Urinary bladder (tissue), 4 donors: Measurements from ENCODE around the gene PRR12. TPM values are rescaled to one million over a fixed set of nuclear protein-coding genes. Genes with fewer than 3 reads are reported as not detected.
"Not testable (repeated sequence)": the region's sequence is repeated elsewhere in the genome, so short reads cannot be mapped to it uniquely, and the experiment has no call there.

Source experiments
- DNase-seq: peaks from one replicate; pipeline ENCODE4 v3.0.0-alpha.2; 2015; ENCODE audit errors: extremely low spot score
- H3K27ac ChIP-seq: one replicate; pipeline ENCODE4 v1.5.1; 2013; ENCODE audit warnings: low read depth, mild to moderate bottlenecking, moderate library complexity
- H3K36me3 ChIP-seq: one replicate; pipeline ENCODE4 v1.6.1; 2013; ENCODE audit warnings: mild to moderate bottlenecking, moderate library complexity; ENCODE audit not compliant: insufficient read depth
- H3K4me1 ChIP-seq: one replicate; pipeline ENCODE4 v1.6.1; 2013; ENCODE audit warnings: mild to moderate bottlenecking, moderate library complexity; ENCODE audit not compliant: insufficient read depth
- H3K4me3 ChIP-seq: one replicate; pipeline ENCODE4 v1.5.1; 2013; ENCODE audit warnings: low read depth, low read length
- WGBS: extraction: QIAGEN DNeasy Blood & Tissue Kit; methylation state at CpG from one replicate; pipeline ENCODE4 v1.1.7; 2013; 5-methylcytosine and 5-hydroxymethylcytosine counted together
- polyA plus RNA-seq: library from polyadenylated mRNA; stranded (reverse); fragments of 200-250 nt; gene quantifications from one replicate; pipeline ENCODE4 v1.2.3, GENCODE V29; 2013
- total RNA-seq: library from RNA; depleted of rRNA; stranded (reverse); fragments of >200 nt; gene quantifications from one replicate; pipeline ENCODE4 v1.2.3, GENCODE V29; 2014
- donor health status: healthy with polysubstance abuse.
- donor health status: healthy.

The PRR12 gene
- total and polyA plus RNA-seq, 2 donors, result 4.2 to 20.3 TPM

GRCh38 chr19:49602806-49603205 lies 11.8 kb downstream of the PRR12 start:
- WGBS, result 97% methylated on average over 2 of the region's 2 CpGs
- H3K36me3 ChIP-seq, result peaks cover 7% of the 10 kb centered on the region

GRCh38 chr19:49605605-49606004 lies 14.6 kb downstream of the PRR12 start:
- Histone ChIP-seq H3K4me1 (no peaks in the 10 kb centered on the region), H3K27ac (no peak overlapping the region), H3K36me3 (peaks cover 7% of the 10 kb centered on the region), H3K4me3 (no peak overlapping the region)
- no peak for DNase-seq
- 88% methylated on average over 7 of the region's 7 CpGs for WGBS

More at GRCh38 chr19:49602806-49603205, 11.8 kb downstream of the PRR12 start:
- no peaks in the 10 kb centered on the region for H3K4me1 ChIP-seq
- no peak overlapping the region for H3K27ac ChIP-seq
- H3K4me3 ChIP-seq, result no peak overlapping the region
- DNase-seq, result no peak

GRCh38 chr19:49609499-49610092 lies 18.6 kb downstream of the PRR12 start:
- H3K4me1 ChIP-seq, result no peaks in the 10 kb centered on the region
- no peak for DNase-seq
- peaks cover 3% of the 10 kb centered on the region for H3K36me3 ChIP-seq
- H3K27ac ChIP-seq, result no peak overlapping the region
- H3K4me3 ChIP-seq, result no peak overlapping the region
- WGBS, result 96% methylated on average over 12 of the region's 12 CpGs

GRCh38 chr19:49613374-49613773 lies 22.4 kb downstream of the PRR12 start:
- Histone ChIP-seq H3K27ac (no peak overlapping the region), H3K36me3 (no peaks in the 10 kb centered on the region), H3K4me1 (no peaks in the 10 kb centered on the region), H3K4me3 (no peak overlapping the region)
- 80% methylated on average over 4 of the region's 4 CpGs for WGBS
- DNase-seq, result no peak

GRCh38 chr19:49614096-49614833 lies 23.3 kb downstream of the PRR12 start:
- 79% methylated on average over 19 of the region's 19 CpGs for WGBS
- H3K4me1 ChIP-seq, result no peaks in the 10 kb centered on the region
- no peak overlapping the region for H3K4me3 ChIP-seq
- no peak overlapping the region for H3K27ac ChIP-seq
- no peak for DNase-seq
- no peaks in the 10 kb centered on the region for H3K36me3 ChIP-seq

GRCh38 chr19:49615861-49616260 lies 24.9 kb downstream of the PRR12 start:
- no peak overlapping the region for H3K27ac ChIP-seq
- no peaks in the 10 kb centered on the region for H3K4me1 ChIP-seq
- 98% methylated on average over 23 of the region's 23 CpGs for WGBS
- no peaks in the 10 kb centered on the region for H3K36me3 ChIP-seq
- DNase-seq, result no peak
- no peak overlapping the region for H3K4me3 ChIP-seq

GRCh38 chr19:49616532-49616931 lies 25.6 kb downstream of the PRR12 start:
- Histone ChIP-seq H3K4me1 (no peaks in the 10 kb centered on the region), H3K36me3 (no peaks in the 10 kb centered on the region), H3K27ac (no peak overlapping the region), H3K4me3 (no peak overlapping the region)
- WGBS, result 96% methylated on average over 7 of the region's 7 CpGs
- DNase-seq, result no peak

- no peaks in the 10 kb centered on the region for H3K4me1 ChIP-seq
- H3K4me3 ChIP-seq, result no peak overlapping the region
- H3K27ac ChIP-seq, result no peak overlapping the region
- H3K36me3 ChIP-seq, result no peaks in the 10 kb centered on the region
- no peak for DNase-seq
- 93% methylated on average over 7 of the region's 7 CpGs for WGBS
These were observed 26.0 kb downstream of the PRR12 start for GRCh38 chr19:49616945-49617344.

GRCh38 chr19:49617860-49618259 lies 26.9 kb downstream of the PRR12 start:
- 92% methylated on average over 13 of the region's 13 CpGs for WGBS
- not testable (repeated sequence) for DNase-seq, H3K4me3 ChIP-seq, H3K36me3 ChIP-seq, H3K4me1 ChIP-seq, H3K27ac ChIP-seq

- 84% methylated on average over 27 of the region's 27 CpGs for WGBS
- DNase-seq, result no peak
- H3K36me3 ChIP-seq, result no peaks in the 10 kb centered on the region
- H3K4me1 ChIP-seq, result no peaks in the 10 kb centered on the region
- no peak overlapping the region for H3K27ac ChIP-seq
- H3K4me3 ChIP-seq, result no peak overlapping the region
These were observed 34.3 kb downstream of the PRR12 start for GRCh38 chr19:49624967-49625910.

GRCh38 chr19:49626226-49626625 lies 35.2 kb downstream of the PRR12 start:
- 85% methylated on average over 11 of the region's 11 CpGs for WGBS
- no peak for DNase-seq
- Histone ChIP-seq H3K27ac (no peak overlapping the region), H3K36me3 (no peaks in the 10 kb centered on the region), H3K4me3 (no peak overlapping the region), H3K4me1 (no peaks in the 10 kb centered on the region)

- 86% methylated on average over 9 of the region's 9 CpGs for WGBS
- Histone ChIP-seq H3K36me3 (no peaks in the 10 kb centered on the region), H3K27ac (no peak overlapping the region)
These were observed 38.7 kb downstream of the PRR12 start for GRCh38 chr19:49629659-49630058.

GRCh38 chr19:49631014-49631588 lies 40.1 kb downstream of the PRR12 start:
- Histone ChIP-seq H3K4me1 (no peaks in the 10 kb centered on the region), H3K27ac (no peak overlapping the region), H3K4me3 (no peak overlapping the region), H3K36me3 (no peaks in the 10 kb centered on the region)
- WGBS, result 25% methylated on average over 9 of the region's 9 CpGs
- no peak for DNase-seq

More at GRCh38 chr19:49629659-49630058, 38.7 kb downstream of the PRR12 start:
- no peak for DNase-seq
- H3K4me3 ChIP-seq, result no peak overlapping the region
- no peaks in the 10 kb centered on the region for H3K4me1 ChIP-seq
